Activated T-helper 1 cell treated with anti-CD3 and anti-CD28 coated beads, Interleukin-12 subunit alpha, Interleukin-12 subunit beta, Interleukin-2, Interleukin-4 antibody, amounts not matched to agents 30 ng/mL and 10 ng/mL and 1 ng/mL, durations not matched to agents 14 hours and 24 hours and 36 hours (primary cell): Measurements from ENCODE around the gene AP3B2. TPM values are rescaled to one million over a fixed set of nuclear protein-coding genes. Genes with fewer than 3 reads are reported as not detected.

Experiments used
- DNase-seq: peaks from one replicate; pipeline ENCODE4 v3.0.0; 2021; ENCODE audit warnings: low spot score
- H3K27ac Mint-ChIP-seq: one replicate; pipeline ENCODE4 v1.8.0; 2021; ENCODE audit warnings: mild to moderate bottlenecking, mixed read lengths
- H3K27me3 Mint-ChIP-seq: one replicate; pipeline ENCODE4 v1.8.0; 2022; ENCODE audit warnings: mild to moderate bottlenecking, moderate library complexity, mixed read lengths; ENCODE audit not compliant: insufficient read depth
- H3K36me3 Mint-ChIP-seq: one replicate; pipeline ENCODE4 v1.8.0; 2021; ENCODE audit warnings: low read depth, mixed read lengths
- H3K4me1 Mint-ChIP-seq: one replicate; pipeline ENCODE4 v1.8.0; 2021; ENCODE audit warnings: low read depth, mixed read lengths
- H3K4me3 Mint-ChIP-seq: one replicate; pipeline ENCODE4 v1.8.0; 2021; ENCODE audit warnings: mild to moderate bottlenecking, moderate library complexity, mixed read lengths
- H3K9me3 Mint-ChIP-seq: one replicate; pipeline ENCODE4 v1.8.0; 2021; ENCODE audit warnings: mixed read lengths
- intact Hi-C: fragments of 100-400 bp; cut with micrococcal nuclease; formaldehyde crosslinking; loops from one replicate; pipeline ENCODE4 v1.15.1; 2024
- total RNA-seq: library from RNA; stranded (reverse); gene quantifications from 2 replicates; pipeline ENCODE4 v1.2.3, GENCODE V29; 2022

Gene AP3B2
- total RNA-seq, 1 donor from 2014 or later: 0.21 TPM

DNA sequence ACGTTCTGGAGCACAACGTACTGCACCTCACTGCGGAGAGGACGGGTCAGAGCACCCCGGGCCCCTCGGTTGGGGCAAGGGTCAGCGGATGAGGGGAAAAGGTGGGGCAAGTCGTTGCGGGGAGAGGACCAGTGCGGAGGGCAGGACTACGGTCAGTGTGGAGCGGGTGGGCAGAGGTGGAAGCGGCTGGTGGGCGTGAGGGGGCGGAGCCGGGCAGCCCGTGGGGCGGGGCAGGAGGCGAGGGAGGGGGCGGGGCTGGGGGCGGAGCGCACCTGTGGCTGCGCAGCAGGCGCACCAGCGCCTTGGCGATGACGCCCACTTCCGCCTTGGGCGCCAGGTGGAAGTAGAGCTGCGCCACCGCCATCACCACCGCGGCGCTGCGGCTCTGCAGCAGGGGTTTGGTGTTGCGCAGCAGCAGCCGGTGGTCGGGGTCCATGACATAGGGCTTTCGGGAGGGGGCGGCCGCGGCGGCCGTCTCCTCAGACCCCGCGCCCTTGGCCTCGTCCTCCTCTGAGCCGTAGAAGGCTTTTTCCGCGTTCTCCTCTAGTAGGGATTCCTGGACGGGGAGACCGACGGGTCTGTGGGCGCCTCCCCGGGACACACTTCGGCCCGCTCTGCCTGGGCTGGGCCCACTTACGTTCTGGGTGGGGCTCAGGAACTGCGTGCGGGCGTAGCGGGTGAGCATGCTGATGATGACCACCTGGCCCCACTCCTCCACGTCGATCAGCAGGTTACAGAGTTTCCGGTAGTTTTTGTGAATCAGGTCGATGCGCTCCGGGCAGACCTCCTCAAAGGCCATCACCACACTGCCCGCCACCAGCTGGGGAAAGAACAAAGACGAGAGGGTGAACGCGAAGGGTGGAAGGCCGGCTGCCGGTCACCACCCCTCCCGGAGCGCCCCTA, 29.2 kb downstream of the AP3B2 start:
- H3K4me1 Mint-ChIP-seq: peaks cover 8% of the 10 kb centered on the region
- H3K36me3 Mint-ChIP-seq: no peaks in the 10 kb centered on the region
- no peak overlapping the region for H3K27ac Mint-ChIP-seq
- intact Hi-C loops: loop anchor here (1.0 kb wide), 1 partner anchor 29 kb away; the partner anchor contains the start of gene AP3B2
- no peaks in the 10 kb centered on the region for H3K9me3 Mint-ChIP-seq
- H3K27me3 Mint-ChIP-seq: peaks cover 19% of the 10 kb centered on the region
- DNase-seq: peak; percentile 34
- peak overlapping the region; percentile 72 for H3K4me3 Mint-ChIP-seq

DNA sequence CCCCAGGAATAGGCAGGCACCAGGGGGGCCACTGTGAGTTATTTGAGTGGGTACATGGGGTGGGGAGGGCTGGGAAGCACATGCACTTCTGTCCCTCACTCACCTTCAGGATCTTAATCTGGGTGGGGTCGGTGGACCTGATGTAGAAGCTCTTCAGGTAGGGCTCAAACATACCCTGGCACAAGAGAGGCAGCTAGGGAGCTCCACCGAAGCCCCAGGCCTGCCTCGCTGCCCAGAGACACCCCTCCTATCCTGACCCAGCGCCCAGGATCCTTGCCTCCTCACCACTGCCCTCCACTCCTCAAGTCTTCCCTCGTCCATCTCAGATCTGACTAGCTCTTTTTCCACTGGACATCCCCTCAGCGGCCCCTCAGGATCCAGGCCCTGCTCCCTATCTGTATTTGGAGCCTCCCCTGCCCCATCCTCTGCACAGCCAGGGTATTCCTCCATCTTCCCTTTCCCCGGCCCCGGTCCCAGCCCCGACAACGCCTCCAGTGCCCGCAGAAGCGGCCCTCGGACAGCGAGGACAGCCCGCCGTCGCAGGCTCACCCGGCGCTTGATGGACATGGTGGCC, 30.0 kb downstream of the AP3B2 start:
- no peaks in the 10 kb centered on the region for H3K36me3 Mint-ChIP-seq
- H3K4me3 Mint-ChIP-seq: peak overlapping the region; percentile 58
- H3K4me1 Mint-ChIP-seq: peaks cover 8% of the 10 kb centered on the region
- peaks cover 19% of the 10 kb centered on the region for H3K27me3 Mint-ChIP-seq
- no peak overlapping the region for H3K27ac Mint-ChIP-seq
- DNase-seq: no peak
- no peaks in the 10 kb centered on the region for H3K9me3 Mint-ChIP-seq
- intact Hi-C loops: loop anchor here (1.0 kb wide), 1 partner anchor 30 kb away; the partner anchor contains the start of gene AP3B2

DNA sequence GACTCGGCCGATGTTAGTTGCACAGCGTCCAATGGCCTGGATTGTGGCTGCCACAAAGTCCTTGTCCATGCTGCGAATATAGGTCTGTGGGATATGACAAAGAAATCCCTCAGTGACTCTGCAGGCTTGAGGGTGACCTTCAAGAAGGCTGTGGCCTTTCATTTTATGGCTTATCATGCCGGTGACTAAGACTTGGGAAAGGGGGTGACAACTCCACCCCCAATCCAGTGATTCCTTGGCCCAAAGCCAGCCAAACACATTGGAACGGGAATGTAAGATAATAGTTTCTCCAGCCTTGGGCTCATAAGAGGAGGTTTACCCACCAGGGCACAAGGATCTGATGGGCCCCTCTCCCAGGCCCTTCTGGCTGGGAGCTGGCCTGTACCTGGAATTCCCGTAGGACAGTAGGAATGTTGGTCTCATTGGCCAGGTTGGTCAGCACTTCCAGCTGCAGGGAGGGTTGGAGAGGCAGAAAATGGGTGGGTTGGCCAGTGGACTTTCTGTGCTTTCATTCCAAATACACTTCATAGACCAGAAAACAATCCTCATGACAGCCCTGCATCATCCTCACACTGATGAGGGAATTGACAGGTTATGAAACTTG, 31.9 kb downstream of the AP3B2 start:
- Mint-ChIP-seq H3K27ac (no peak overlapping the region), H3K4me1 (peaks cover 8% of the 10 kb centered on the region), H3K27me3 (peaks cover 19% of the 10 kb centered on the region), H3K9me3 (no peaks in the 10 kb centered on the region), H3K36me3 (no peaks in the 10 kb centered on the region), H3K4me3 (no peak overlapping the region)
- no peak for DNase-seq
- intact Hi-C loops: no loop called here

DNA sequence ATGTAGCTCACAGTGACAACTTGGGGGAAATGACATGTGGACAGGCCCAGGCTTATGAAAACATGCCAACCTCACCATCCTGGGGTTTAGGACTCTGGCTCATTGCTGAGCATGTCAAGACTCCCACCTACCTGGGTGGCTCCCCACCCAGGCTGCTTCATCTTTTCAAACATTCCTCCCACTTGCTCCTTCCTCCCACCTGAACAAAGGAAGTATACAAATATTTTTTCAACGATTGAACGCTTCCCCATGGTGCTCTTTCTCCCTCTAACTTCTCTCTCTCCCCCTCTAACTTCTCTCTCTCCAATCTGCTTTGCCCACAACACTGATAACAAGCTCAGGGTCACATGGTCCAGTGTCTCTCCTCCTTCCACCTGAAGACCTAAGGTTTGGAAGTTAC, 34.8 kb downstream of the AP3B2 start:
- Mint-ChIP-seq H3K4me1 (no peaks in the 10 kb centered on the region), H3K27me3 (peaks cover 15% of the 10 kb centered on the region)
- intact Hi-C loops: no loop called here

DNA sequence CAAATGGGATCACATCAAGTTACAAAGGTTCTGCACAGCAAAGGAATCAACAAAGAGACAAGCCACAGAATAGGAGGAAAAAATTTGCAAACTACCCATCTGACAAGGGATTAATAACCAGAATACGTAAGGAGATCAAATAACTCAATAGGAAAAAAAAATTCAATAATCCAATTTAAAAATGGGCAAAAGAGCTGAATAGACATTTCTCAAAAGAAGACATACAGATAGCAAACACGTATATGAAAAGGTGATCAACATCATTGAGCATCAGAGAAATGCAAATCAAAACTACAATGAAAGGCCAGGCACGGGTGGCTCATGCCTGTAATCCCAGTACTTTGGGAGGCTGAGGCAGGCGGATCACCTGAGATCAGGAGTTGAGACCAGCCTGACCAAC, 39.0 kb downstream of the AP3B2 start:
- peaks cover 1% of the 10 kb centered on the region for H3K27me3 Mint-ChIP-seq
- no peaks in the 10 kb centered on the region for H3K4me1 Mint-ChIP-seq
- intact Hi-C loops: no loop called here
- no peaks in the 10 kb centered on the region for H3K36me3 Mint-ChIP-seq
- no peak for DNase-seq
- no peak overlapping the region for H3K4me3 Mint-ChIP-seq
- H3K9me3 Mint-ChIP-seq: no peaks in the 10 kb centered on the region
- no peak overlapping the region for H3K27ac Mint-ChIP-seq

More for the DNA sequence above, 34.8 kb downstream of the AP3B2 start:
- H3K27ac Mint-ChIP-seq: no peak overlapping the region
- DNase-seq: no peak
- no peaks in the 10 kb centered on the region for H3K9me3 Mint-ChIP-seq
- H3K4me3 Mint-ChIP-seq: no peak overlapping the region
- no peaks in the 10 kb centered on the region for H3K36me3 Mint-ChIP-seq

DNA sequence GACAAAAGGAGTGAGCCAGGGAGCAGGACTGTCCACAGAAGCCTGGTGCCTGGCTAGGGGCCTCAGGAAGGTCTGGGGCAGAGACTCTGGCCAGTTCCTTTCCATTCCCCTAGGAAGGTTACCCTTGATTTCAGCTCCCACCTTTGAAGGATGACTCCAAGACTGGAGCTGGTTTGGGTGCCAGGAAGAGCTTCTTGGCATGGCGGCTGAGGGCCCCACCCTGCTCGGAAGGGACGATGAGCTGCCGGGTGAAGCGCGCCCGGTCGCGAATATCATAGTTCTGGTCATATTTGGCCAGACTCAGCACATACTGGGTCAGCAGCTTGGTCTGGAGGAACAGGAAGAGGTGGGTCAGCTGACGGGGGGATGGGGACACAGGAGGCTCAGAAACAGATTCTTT, 43.1 kb downstream of the AP3B2 start:
- Mint-ChIP-seq H3K4me1 (no peaks in the 10 kb centered on the region), H3K36me3 (no peaks in the 10 kb centered on the region), H3K4me3 (no peak overlapping the region), H3K27me3 (peaks cover 1% of the 10 kb centered on the region), H3K27ac (no peak overlapping the region), H3K9me3 (no peaks in the 10 kb centered on the region)
- intact Hi-C loops: no loop called here
- DNase-seq: no peak

DNA sequence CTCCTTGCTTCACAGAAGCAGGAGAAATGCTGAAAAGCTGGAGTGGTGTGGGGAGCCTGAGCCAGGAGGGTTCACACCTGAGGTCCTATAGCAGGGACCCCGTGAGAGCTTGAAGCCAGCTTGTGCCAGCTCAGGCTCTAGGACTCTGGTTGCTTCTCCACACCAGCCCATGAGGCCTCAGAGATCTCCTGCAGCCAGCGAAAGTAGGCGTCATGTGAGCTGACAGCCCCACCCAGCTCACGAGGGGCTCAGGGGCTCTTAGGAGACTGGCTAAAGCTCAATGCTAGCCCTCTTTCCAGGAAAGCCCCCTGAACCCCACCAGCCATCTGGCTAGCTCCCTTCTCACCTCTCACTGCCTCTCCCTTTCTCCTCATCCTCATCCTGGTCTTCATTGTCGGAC, 45.7 kb downstream of the AP3B2 start:
- Mint-ChIP-seq H3K27me3 (no peaks in the 10 kb centered on the region), H3K4me3 (no peak overlapping the region), H3K4me1 (no peaks in the 10 kb centered on the region), H3K9me3 (no peaks in the 10 kb centered on the region), H3K36me3 (no peaks in the 10 kb centered on the region), H3K27ac (no peak overlapping the region)
- intact Hi-C loops: no loop called here
- no peak for DNase-seq

DNA sequence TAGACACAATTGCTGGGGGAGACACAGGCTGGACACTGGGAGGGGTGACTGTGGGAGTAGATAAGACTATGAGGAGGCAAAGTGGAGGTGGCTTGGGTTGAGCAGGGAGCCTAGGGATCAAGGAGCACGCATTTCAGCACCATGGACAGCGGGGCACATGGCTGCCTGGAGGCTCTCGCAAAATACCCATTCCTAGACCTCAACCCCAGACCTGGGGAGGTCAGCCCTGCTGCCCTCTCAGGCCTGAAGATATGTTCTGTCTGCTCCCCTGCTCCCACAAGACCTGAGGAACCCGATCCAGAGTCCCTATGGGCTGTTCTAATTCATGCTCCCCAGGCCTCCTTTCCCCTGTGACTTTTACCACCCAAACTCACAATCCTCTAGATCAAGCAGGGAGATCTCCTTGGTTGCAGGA, 46.5 kb downstream of the AP3B2 start:
- no peaks in the 10 kb centered on the region for H3K27me3 Mint-ChIP-seq
- DNase-seq: peak; percentile 26
- no peak overlapping the region for H3K27ac Mint-ChIP-seq
- intact Hi-C loops: loop anchor here (1.0 kb wide), 2 partner anchors 46 to 87 kb away; partner anchors contain the start of gene AP3B2
- no peaks in the 10 kb centered on the region for H3K4me1 Mint-ChIP-seq
- no peaks in the 10 kb centered on the region for H3K9me3 Mint-ChIP-seq
- H3K4me3 Mint-ChIP-seq: no peak overlapping the region
- no peaks in the 10 kb centered on the region for H3K36me3 Mint-ChIP-seq

DNA sequence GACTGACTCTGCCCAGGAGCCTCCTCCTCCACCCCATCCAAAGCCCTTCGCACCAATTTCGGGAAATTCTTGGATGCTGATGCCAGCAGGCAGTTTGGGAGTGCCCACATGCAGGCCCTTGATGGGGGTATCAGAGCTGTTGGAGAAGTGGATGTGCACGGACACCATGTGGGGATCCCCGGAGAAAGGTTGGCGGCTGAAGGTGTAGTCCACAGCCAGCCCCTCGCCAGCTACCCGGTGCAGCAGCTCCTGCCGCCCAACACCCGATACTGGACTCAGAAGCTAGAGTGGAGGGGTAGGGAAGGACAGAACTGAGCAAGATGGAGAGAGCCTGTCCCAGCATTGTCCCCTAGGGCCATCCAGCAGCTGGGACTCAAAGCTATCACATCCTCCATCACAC, 47.0 kb downstream of the AP3B2 start:
- DNase-seq: no peak
- Mint-ChIP-seq H3K4me1 (no peaks in the 10 kb centered on the region), H3K27me3 (no peaks in the 10 kb centered on the region), H3K9me3 (no peaks in the 10 kb centered on the region), H3K4me3 (no peak overlapping the region), H3K36me3 (no peaks in the 10 kb centered on the region), H3K27ac (no peak overlapping the region)
- intact Hi-C loops: loop anchor here (1.0 kb wide), 2 partner anchors 47 to 88 kb away; partner anchors contain the start of gene AP3B2

DNA sequence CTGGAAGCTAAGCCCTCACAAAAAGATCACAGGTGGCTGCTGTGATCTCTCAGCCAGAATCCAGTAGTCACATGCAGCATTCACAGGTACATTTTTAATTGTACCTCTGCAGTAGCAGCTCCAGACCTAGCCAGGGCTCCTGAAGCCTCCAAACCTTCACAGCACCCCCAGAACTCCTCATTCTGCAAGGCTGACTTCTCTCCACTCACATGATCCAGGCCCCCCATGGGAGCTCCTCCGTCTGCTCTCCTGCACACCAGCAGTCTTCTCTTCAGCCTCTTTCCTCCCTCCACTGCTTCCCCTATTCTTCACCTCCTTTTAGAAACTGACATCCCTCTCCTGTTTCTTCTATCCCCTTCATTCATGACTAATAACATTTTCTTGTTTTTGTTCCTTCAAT, 49.3 kb downstream of the AP3B2 start:
- Mint-ChIP-seq H3K4me1 (no peaks in the 10 kb centered on the region), H3K4me3 (no peak overlapping the region), H3K9me3 (no peaks in the 10 kb centered on the region), H3K36me3 (no peaks in the 10 kb centered on the region), H3K27ac (no peak overlapping the region), H3K27me3 (no peaks in the 10 kb centered on the region)
- intact Hi-C loops: no loop called here
- DNase-seq: no peak

DNA sequence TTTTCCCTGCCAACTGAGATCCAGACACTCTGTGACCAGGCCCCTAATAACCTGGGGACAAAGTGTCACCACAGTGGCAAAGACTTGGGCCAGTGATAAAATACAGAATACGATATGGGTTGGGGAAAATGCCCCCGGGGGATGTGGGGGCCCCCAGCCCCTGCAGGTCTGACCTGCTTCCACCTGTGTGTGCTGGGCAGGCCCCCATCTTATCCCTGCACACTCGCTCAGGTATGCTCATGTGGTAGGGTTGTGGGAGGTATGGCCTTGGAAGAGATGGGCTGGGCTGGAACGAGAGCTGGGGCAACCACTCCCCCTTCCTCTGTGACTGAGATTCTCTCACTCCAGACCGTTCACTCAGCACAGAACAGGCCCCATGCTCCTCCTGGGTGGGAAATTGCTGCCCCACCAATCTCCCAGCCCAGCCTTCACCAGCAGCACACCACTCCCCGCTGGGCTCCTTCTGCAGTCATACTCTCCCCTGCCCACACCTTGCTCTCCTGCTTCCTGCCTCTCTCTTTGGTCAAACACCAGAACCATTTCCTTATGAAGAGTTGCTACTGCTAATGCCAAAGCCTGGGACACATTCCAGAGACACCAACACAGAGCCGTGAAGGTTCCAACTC, 52.9 kb downstream of the AP3B2 start:
- H3K9me3 Mint-ChIP-seq: no peaks in the 10 kb centered on the region
- no peaks in the 10 kb centered on the region for H3K4me1 Mint-ChIP-seq
- H3K27ac Mint-ChIP-seq: peak overlapping the region; percentile 26
- DNase-seq: no peak
- peaks cover 7% of the 10 kb centered on the region for H3K27me3 Mint-ChIP-seq
- intact Hi-C loops: no loop called here
- no peaks in the 10 kb centered on the region for H3K36me3 Mint-ChIP-seq
- no peak overlapping the region for H3K4me3 Mint-ChIP-seq

DNA sequence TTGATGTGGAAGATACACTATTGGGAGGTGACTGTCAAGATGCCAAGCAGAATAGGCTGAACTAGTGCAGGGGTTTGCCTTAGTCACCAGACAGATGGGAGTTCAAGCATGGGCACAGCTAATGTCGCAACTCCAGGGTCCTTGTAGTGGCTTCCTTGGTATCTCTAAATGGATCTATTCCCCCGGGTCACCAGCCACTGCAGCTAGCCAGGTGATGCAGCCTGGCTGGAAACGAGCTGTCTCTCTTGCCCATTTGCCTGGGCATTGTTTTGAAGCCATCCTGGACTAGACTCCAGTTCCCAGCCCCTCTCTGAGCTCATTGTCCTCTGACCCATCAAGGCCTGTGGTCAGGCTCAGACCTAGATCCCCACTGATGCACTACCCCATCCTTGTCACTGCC, 54.1 kb downstream of the AP3B2 start:
- Mint-ChIP-seq H3K4me1 (no peaks in the 10 kb centered on the region), H3K9me3 (no peaks in the 10 kb centered on the region), H3K36me3 (no peaks in the 10 kb centered on the region), H3K27me3 (peaks cover 7% of the 10 kb centered on the region), H3K4me3 (no peak overlapping the region), H3K27ac (no peak overlapping the region)
- no peak for DNase-seq
- intact Hi-C loops: no loop called here
